Hepatocyte (in vitro differentiated cells): Measurements from ENCODE around the gene LIPM.

ENCODE experiments used
- EZH2 ChIP-seq: fragments of 200-600 bp; sonication (generic); IDR thresholded peaks from 2 replicates; pipeline ENCODE4 v1.6.1; 2016; ENCODE audit warnings: antibody characterized with exemption, mild to moderate bottlenecking, borderline replicate concordance
- EZH2phosphoT487 ChIP-seq: fragments of 200-600 bp; sonication (generic); IDR thresholded peaks from one replicate; pipeline ENCODE4 v1.6.1; 2018; ENCODE audit warnings: antibody characterized with exemption, mild to moderate bottlenecking, low read depth, moderate library complexity; ENCODE audit not compliant: unreplicated experiment, severe bottlenecking
- TF ChIP-seq, protein P1 (sequence below): fragments of 200-600 bp; sonication (generic); IDR thresholded peaks from 2 replicates; pipeline ENCODE4 v1.5.1; 2016; ENCODE audit warnings: antibody characterized with exemption, mild to moderate bottlenecking; ENCODE audit not compliant: poor library complexity

GRCh38 chr10:88835910-88836221 lies 33.3 kb downstream of the LIPM start:
- TF ChIP-seq, protein P1, sequence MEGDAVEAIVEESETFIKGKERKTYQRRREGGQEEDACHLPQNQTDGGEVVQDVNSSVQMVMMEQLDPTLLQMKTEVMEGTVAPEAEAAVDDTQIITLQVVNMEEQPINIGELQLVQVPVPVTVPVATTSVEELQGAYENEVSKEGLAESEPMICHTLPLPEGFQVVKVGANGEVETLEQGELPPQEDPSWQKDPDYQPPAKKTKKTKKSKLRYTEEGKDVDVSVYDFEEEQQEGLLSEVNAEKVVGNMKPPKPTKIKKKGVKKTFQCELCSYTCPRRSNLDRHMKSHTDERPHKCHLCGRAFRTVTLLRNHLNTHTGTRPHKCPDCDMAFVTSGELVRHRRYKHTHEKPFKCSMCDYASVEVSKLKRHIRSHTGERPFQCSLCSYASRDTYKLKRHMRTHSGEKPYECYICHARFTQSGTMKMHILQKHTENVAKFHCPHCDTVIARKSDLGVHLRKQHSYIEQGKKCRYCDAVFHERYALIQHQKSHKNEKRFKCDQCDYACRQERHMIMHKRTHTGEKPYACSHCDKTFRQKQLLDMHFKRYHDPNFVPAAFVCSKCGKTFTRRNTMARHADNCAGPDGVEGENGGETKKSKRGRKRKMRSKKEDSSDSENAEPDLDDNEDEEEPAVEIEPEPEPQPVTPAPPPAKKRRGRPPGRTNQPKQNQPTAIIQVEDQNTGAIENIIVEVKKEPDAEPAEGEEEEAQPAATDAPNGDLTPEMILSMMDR: no peak
- TF ChIP-seq EZH2 (no peak), EZH2phosphoT487 (no peak)
